Psoas muscle (tissue), 8 donors: ENCODE measurements around the gene MBLAC1. TPM values are rescaled to one million over a fixed set of nuclear protein-coding genes. Genes with fewer than 3 reads are reported as not detected.
"Not testable (repeated sequence)": the region's sequence is repeated elsewhere in the genome, so short reads cannot be mapped to it uniquely, and the experiment has no call there.

Experiments used
- ATAC-seq, 4 donors: fragments of 200-7000 bp; cut with Tn5 transposase; one replicate each; pipeline ENCODE4 v1.9.1; 2020; ENCODE audit warnings: moderate library complexity in 3 of 4, mild to moderate bottlenecking in 2 of 4
- DNase-seq, 2 donors: peaks; one replicate each; pipeline ENCODE4 v3.0.0-alpha.2; 2020
- H3K27ac ChIP-seq: fragments of 200-600 bp; one replicate; pipeline ENCODE4 v1.8.0; 2022
- H3K27me3 ChIP-seq, 3 donors: fragments of 200-600 bp in 1 of 3; one replicate each; pipeline versions ENCODE4 v1.6.1 to v1.8.0; 2013 to 2022; ENCODE audit warnings: low read length in 2 of 3, mild to moderate bottlenecking in 2 of 3, moderate library complexity in 1 of 3; ENCODE audit not compliant: insufficient read depth in 3 of 3
- H3K36me3 ChIP-seq, 2 donors: fragments of 200-600 bp in 1 of 2; one replicate each; pipeline versions ENCODE4 v1.6.1 to v1.8.0; 2013 to 2022; ENCODE audit warnings: low read depth in 1 of 2, mild to moderate bottlenecking in 1 of 2, moderate library complexity in 1 of 2; ENCODE audit not compliant: insufficient read depth in 1 of 2
- H3K4me1 ChIP-seq: fragments of 200-600 bp; one replicate; pipeline ENCODE4 v1.8.0; 2022
- H3K4me3 ChIP-seq: fragments of 200-600 bp; one replicate; pipeline ENCODE4 v1.8.0; 2022; ENCODE audit warnings: mild to moderate bottlenecking
- H3K9me3 ChIP-seq: fragments of 200-600 bp; one replicate; pipeline ENCODE4 v1.8.0; 2022
- WGBS, 3 donors: extraction: QIAGEN DNeasy Blood & Tissue Kit; methylation state at CpG; one replicate each; pipeline versions ENCODE4 v1.1.6 to v1.1.7; 2013; 5-methylcytosine and 5-hydroxymethylcytosine counted together
- intact Hi-C, 2 donors: fragments of 100-400 bp; cut with DNase I; formaldehyde crosslinking; loops; one replicate each; pipeline versions ENCODE4 v1.11.0 to v1.14.2; 2022
- polyA plus RNA-seq, 3 donors: library from polyadenylated mRNA; stranded (reverse); fragments of 200-250 nt; gene quantifications; one replicate each; pipeline ENCODE4 v1.2.3, GENCODE V29; 2013
- total RNA-seq, 4 donors: library from RNA; stranded (reverse); fragmentation: NEBNext Ultra II Directional in 2 of 4; extraction: Animal tissue kit (Norgen Biotek cat#: 25700) in 2 of 4; gene quantifications; one replicate each; pipeline versions ENCODE4 v1.2.1 to v1.2.4, GENCODE V29; 2021 to 2023
- TF ChIP-seq, protein P1 (sequence below): fragments of 200-600 bp; IDR thresholded peaks from one replicate; pipeline ENCODE4 v1.8.0; 2022; ENCODE audit warnings: antibody characterized with exemption
- donor health status: healthy with polysubstance abuse.
- donor health status: DM: no; HTN: no; CAD: no; lungs with moderate emphysema.
- donor health status: Bipolar disorder and iron deficiency.
- donor health status: healthy.
- donor health status: DM: yes; HTN: yes; CAD: no.
- donor health status: DM: no; HTN: no; CAD: no.
- donor health status: DM: no; HTN: no; CAD: no.
- donor health status: DM: yes; HTN: yes; CAD: no.

Gene MBLAC1
- total and polyA plus RNA-seq, 7 donors = 0.91 to 3.8 (median 2.0) TPM

DNA sequence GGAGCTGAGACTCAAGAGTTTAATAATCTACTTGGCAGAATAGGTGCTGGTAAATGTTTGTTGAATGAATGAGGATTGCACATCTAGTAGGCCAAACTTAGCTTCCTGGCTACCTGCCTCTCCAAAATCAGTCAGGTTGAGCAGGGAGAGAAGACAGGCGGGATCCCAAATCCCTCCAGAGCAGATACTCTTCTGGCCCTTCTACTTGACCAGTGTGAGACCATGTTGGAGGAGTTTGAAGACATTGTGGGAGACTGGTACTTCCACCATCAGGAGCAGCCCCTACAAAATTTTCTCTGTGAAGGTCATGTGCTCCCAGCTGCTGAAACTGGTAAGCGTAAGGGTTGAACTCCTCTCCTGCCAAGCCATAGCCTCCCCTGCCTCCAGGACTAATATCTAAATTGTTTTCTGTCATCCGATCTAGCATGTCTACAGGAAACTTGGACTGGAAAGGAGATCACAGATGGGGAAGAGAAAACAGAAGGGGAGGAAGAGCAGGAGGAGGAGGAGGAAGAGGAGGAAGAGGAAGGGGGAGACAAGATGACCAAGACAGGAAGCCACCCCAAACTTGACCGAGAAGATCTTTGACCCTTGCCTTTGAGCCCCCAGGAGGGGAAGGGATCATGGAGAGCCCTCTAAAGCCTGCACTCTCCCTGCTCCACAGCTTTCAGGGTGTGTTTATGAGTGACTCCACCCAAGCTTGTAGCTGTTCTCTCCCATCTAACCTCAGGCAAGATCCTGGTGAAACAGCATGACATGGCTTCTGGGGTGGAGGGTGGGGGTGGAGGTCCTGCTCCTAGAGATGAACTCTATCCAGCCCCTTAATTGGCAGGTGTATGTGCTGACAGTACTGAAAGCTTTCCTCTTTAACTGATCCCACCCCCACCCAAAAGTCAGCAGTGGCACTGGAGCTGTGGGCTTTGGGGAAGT lies 2.2 kb upstream of the MBLAC1 start:
- TF ChIP-seq, protein P1, sequence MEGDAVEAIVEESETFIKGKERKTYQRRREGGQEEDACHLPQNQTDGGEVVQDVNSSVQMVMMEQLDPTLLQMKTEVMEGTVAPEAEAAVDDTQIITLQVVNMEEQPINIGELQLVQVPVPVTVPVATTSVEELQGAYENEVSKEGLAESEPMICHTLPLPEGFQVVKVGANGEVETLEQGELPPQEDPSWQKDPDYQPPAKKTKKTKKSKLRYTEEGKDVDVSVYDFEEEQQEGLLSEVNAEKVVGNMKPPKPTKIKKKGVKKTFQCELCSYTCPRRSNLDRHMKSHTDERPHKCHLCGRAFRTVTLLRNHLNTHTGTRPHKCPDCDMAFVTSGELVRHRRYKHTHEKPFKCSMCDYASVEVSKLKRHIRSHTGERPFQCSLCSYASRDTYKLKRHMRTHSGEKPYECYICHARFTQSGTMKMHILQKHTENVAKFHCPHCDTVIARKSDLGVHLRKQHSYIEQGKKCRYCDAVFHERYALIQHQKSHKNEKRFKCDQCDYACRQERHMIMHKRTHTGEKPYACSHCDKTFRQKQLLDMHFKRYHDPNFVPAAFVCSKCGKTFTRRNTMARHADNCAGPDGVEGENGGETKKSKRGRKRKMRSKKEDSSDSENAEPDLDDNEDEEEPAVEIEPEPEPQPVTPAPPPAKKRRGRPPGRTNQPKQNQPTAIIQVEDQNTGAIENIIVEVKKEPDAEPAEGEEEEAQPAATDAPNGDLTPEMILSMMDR = no peak
- no peak overlapping the region for H3K4me3 ChIP-seq
- H3K27me3 ChIP-seq = no peaks in the 10 kb centered on the region
- peaks cover 0 to 5% of the 10 kb centered on the region in 2 donors for H3K36me3 ChIP-seq
- intact Hi-C loops = loop anchor here (5.0 kb wide), 3 partner anchors 32 to 132 kb away; partner anchors contain the start of gene COPS6 (in 1 of the 2)
- WGBS, 3 donors = 64 to 73% (median 65%) methylated on average over 4 of the region's 4 CpGs
- H3K9me3 ChIP-seq = no peaks in the 10 kb centered on the region
- H3K4me1 ChIP-seq = peaks cover 27% of the 10 kb centered on the region
- H3K27ac ChIP-seq = no peak overlapping the region
- no peak for DNase-seq
- ATAC-seq = no peak

DNA sequence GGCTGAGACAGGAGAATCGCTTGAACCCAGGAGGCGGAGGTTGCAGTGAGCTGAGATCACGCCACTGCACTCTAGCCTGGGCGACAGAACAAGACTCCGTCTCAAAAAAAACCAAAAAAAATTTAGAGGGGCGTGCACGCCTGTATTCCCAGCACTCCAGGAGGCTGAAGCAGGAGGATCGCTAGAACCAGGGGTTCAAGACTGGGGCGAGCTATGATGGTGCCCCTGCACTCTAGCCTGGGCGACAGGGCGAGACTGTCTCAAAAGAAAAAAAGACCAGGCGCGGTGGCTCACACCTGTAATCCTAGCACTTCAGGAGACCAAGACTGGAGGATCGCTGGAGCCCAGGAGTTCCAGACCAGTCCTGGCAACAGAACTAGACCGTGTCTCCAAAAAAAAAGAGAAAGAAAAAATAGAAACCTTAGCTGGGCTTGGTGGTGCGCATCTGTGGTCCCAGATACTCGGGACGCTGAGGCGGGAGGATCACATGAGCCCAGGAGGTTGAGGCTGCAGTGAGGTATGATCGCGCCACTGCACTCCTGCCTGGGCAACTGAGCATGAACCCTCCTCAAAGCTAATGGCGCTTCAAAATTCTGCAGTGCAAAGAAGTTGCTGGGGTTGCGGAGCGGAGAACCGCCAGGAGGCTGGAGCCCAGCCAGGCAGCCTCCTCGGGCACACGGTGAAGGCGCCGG lies 382 bp upstream of the MBLAC1 start:
- TF ChIP-seq, protein P1 = no peak
- peak overlapping the region; percentile 91 for H3K27ac ChIP-seq
- H3K4me3 ChIP-seq = peak overlapping the region; percentile 92
- intact Hi-C loops = loop anchor here (5.0 kb wide), 3 partner anchors 34 to 134 kb away; partner anchors contain the start of gene COPS6 (in 1 of the 2)
- H3K4me1 ChIP-seq = peaks cover 17% of the 10 kb centered on the region
- DNase-seq (no peak), ATAC-seq (peak; percentile 14 to 51 (median 24))
- no peaks in the 10 kb centered on the region for H3K27me3 ChIP-seq
- WGBS, 3 donors = 11% methylated on average over 29 of the region's 29 CpGs
- H3K9me3 ChIP-seq = no peaks in the 10 kb centered on the region
- peaks cover 0 to 5% of the 10 kb centered on the region in 2 donors for H3K36me3 ChIP-seq

DNA sequence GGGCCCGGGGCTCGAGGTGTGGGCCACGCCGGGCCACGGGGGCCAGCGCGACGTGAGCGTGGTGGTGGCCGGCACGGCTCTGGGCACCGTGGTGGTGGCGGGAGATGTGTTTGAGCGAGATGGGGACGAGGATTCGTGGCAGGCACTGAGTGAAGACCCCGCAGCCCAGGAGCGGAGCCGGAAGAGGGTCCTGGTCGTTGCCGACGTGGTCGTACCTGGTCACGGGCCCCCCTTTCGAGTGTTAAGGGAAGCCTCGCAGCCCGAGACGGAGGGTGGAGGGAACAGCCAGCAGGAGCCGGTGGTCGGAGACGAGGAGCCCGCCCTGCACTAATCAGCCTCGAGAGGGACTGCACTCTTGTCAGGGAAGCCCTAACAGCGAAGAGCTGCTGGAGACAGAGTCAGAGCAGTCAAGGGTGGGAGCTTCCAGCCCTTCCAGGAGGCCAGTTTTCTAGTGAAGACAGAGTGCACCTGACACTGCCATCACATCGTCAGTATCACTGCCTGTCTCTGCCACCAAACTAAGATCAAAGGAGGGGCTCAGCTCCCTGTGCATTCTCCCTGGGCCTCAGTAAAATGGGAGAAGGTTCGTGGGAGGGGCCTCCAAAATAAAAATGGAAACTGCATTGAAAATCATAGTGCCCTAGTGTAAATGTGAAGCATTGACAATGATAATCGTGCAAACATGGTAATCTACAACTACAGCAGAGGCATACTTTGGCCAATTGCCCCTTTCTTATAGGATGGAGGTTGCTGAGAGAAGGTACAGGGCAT lies 1.3 kb downstream of the MBLAC1 start:
- peaks cover 17% of the 10 kb centered on the region for H3K4me1 ChIP-seq
- no peaks in the 10 kb centered on the region for H3K9me3 ChIP-seq
- intact Hi-C loops = loop anchor here (5.0 kb wide), 3 partner anchors 36 to 136 kb away; partner anchors contain the start of gene COPS6 (in 1 of the 2)
- no peaks in the 10 kb centered on the region for H3K36me3 ChIP-seq
- H3K27me3 ChIP-seq = no peaks in the 10 kb centered on the region
- WGBS, 3 donors = 4 to 11% (median 5%) methylated on average over 37 of the region's 37 CpGs
- TF ChIP-seq, protein P1 = no peak
- ATAC-seq = no peak
- peak overlapping the region; percentile 91 for H3K27ac ChIP-seq
- peak overlapping the region; percentile 92 for H3K4me3 ChIP-seq
- DNase-seq = peak; percentile 32 to 61

DNA sequence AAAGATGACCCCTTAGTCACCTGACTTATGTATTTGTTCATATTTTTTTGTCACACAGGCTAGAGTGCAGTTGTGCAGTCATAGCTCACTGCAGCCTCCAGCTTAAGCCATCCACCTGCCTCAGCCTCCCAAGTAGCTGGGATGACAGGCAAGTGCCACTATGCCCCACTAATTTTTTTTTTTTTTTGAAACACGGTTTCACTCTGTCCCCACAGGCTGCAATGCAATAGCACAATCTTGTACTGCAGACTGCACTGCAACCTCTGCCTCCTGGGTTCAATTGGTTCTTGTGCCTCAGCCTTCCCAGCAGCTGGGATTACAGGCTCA lies 1.8 kb downstream of the MBLAC1 start:
- DNase-seq (no peak), ATAC-seq (no peak)
- Histone ChIP-seq H3K27me3 (no peaks in the 10 kb centered on the region), H3K4me1 (peaks cover 17% of the 10 kb centered on the region), H3K4me3 (no peak overlapping the region), H3K9me3 (no peaks in the 10 kb centered on the region), H3K27ac (no peak overlapping the region), H3K36me3 (no peaks in the 10 kb centered on the region)
- TF ChIP-seq, protein P1 = no peak
- WGBS, 3 donors = 50 to 68% (median 61%) methylated on average over 1 of the region's 1 CpG
- intact Hi-C loops = loop anchor here (5.0 kb wide), 3 partner anchors 36 to 136 kb away; partner anchors contain the start of gene COPS6 (in 1 of the 2)

DNA sequence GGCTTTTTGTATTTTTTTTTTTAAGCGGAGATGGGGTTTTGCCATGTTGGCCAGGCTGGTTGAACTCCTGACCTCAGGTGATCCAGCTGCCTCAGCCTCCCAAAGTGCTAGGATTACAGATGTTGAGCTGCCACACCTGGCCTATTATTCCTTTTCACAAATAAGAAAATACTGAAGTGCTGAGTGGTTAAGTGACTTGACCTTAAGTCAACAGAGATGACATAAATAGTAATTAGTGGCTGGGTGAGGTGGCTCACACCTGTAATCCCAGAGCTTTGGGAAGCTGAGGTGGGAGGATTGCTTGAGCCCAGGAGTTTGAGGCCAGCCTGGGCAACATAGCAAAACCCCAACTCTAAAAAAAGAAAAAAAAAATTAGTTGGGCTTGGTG lies 3.4 kb downstream of the MBLAC1 start:
- intact Hi-C loops = not testable (repeated sequence)

More for the DNA sequence above, 3.4 kb downstream of the MBLAC1 start:
- H3K36me3 ChIP-seq, H3K27ac ChIP-seq, H3K4me3 ChIP-seq, DNase-seq, ATAC-seq, H3K9me3 ChIP-seq, H3K27me3 ChIP-seq: not testable (repeated sequence)
- WGBS, 3 donors = 92 to 98% (median 92%) methylated on average over 1 of the region's 1 CpG
- H3K4me1 ChIP-seq = peaks cover 17% of the 10 kb centered on the region
